Activated T-helper 17 cell treated with anti-CD3 and anti-CD28 coated beads, Interleukin-2, amount 50 U/mL, for 72 hours (primary cell): ENCODE results near the gene CX3CR1. TPM values are rescaled to one million over a fixed set of nuclear protein-coding genes. Genes with fewer than 3 reads are reported as not detected.

ENCODE experiments used
- ATAC-seq: fragments of 150-1000 bp; cut with Tn5 transposase; replicated peaks from 2 replicates; pipeline ENCODE4 v1.10.0; 2021; ENCODE audit warnings: mild to moderate bottlenecking, moderate library complexity
- H3K27ac Mint-ChIP-seq: one replicate; pipeline ENCODE4 v1.8.0; 2022; ENCODE audit warnings: mixed read lengths
- H3K27me3 Mint-ChIP-seq: one replicate; pipeline ENCODE4 v1.8.0; 2022; ENCODE audit warnings: mixed read lengths
- H3K36me3 Mint-ChIP-seq: one replicate; pipeline ENCODE4 v1.8.0; 2022; ENCODE audit warnings: low read depth, mild to moderate bottlenecking, mixed read lengths
- H3K4me1 Mint-ChIP-seq: one replicate; pipeline ENCODE4 v1.8.0; 2022; ENCODE audit warnings: mixed read lengths
- H3K4me3 Mint-ChIP-seq: one replicate; pipeline ENCODE4 v1.8.0; 2022; ENCODE audit warnings: mild to moderate bottlenecking, mixed read lengths
- H3K9me3 Mint-ChIP-seq: one replicate; pipeline ENCODE4 v1.8.0; 2022; ENCODE audit warnings: mixed read lengths
- total RNA-seq, 2 donors: library from RNA; stranded (reverse); gene quantifications; one replicate each; pipeline ENCODE4 v1.2.3, GENCODE V29; 2022

The CX3CR1 gene
- total RNA-seq, 2 donors from 2014 or later = 0.13 to 0.37 TPM

GRCh38 chr3:39302178-39302577 is 22.3 kb upstream of the CX3CR1 start:
- Mint-ChIP-seq H3K36me3 (no peaks in the 10 kb centered on the region), H3K27me3 (peaks cover 25% of the 10 kb centered on the region), H3K27ac (no peak overlapping the region), H3K9me3 (peaks cover 25% of the 10 kb centered on the region), H3K4me3 (no peak overlapping the region), H3K4me1 (no peaks in the 10 kb centered on the region)
- ATAC-seq = no peak

- no peaks in the 10 kb centered on the region for H3K36me3 Mint-ChIP-seq
- peaks cover 20% of the 10 kb centered on the region for H3K9me3 Mint-ChIP-seq
- H3K4me1 Mint-ChIP-seq = no peaks in the 10 kb centered on the region
- H3K27ac Mint-ChIP-seq = no peak overlapping the region
- peaks cover 12% of the 10 kb centered on the region for H3K27me3 Mint-ChIP-seq
- no peak for ATAC-seq
- H3K4me3 Mint-ChIP-seq = no peak overlapping the region
These were observed 19.4 kb upstream of the CX3CR1 start for GRCh38 chr3:39299279-39299678.

GRCh38 chr3:39296197-39297077 is 16.6 kb upstream of the CX3CR1 start:
- Mint-ChIP-seq H3K4me3 (no peak overlapping the region), H3K4me1 (no peaks in the 10 kb centered on the region), H3K27ac (no peak overlapping the region), H3K36me3 (no peaks in the 10 kb centered on the region), H3K9me3 (peaks cover 12% of the 10 kb centered on the region), H3K27me3 (peaks cover 3% of the 10 kb centered on the region)
- ATAC-seq = no peak

- Mint-ChIP-seq H3K27me3 (no peaks in the 10 kb centered on the region), H3K27ac (no peak overlapping the region), H3K36me3 (no peaks in the 10 kb centered on the region), H3K4me3 (no peak overlapping the region), H3K4me1 (no peaks in the 10 kb centered on the region), H3K9me3 (peaks cover 8% of the 10 kb centered on the region)
- peak; percentile 84 for ATAC-seq
These were observed 15.4 kb upstream of the CX3CR1 start for GRCh38 chr3:39295184-39295775.

GRCh38 chr3:39294446-39295183 is 14.8 kb upstream of the CX3CR1 start:
- Mint-ChIP-seq H3K9me3 (peaks cover 8% of the 10 kb centered on the region), H3K4me3 (no peak overlapping the region), H3K36me3 (no peaks in the 10 kb centered on the region), H3K27ac (no peak overlapping the region), H3K27me3 (no peaks in the 10 kb centered on the region), H3K4me1 (peaks cover 5% of the 10 kb centered on the region)
- no peak for ATAC-seq

GRCh38 chr3:39292961-39293360 is 13.1 kb upstream of the CX3CR1 start:
- Mint-ChIP-seq H3K9me3 (no peaks in the 10 kb centered on the region), H3K4me3 (no peak overlapping the region), H3K36me3 (no peaks in the 10 kb centered on the region), H3K4me1 (peaks cover 10% of the 10 kb centered on the region), H3K27me3 (no peaks in the 10 kb centered on the region), H3K27ac (no peak overlapping the region)
- no peak for ATAC-seq

- Mint-ChIP-seq H3K27ac (peak overlapping the region; percentile 18), H3K9me3 (no peaks in the 10 kb centered on the region), H3K4me3 (no peak overlapping the region), H3K36me3 (no peaks in the 10 kb centered on the region), H3K27me3 (no peaks in the 10 kb centered on the region), H3K4me1 (peaks cover 10% of the 10 kb centered on the region)
- ATAC-seq = peak; percentile 20
These were observed 12.1 kb upstream of the CX3CR1 start for GRCh38 chr3:39291903-39292329.

GRCh38 chr3:39290255-39290654 is 10.4 kb upstream of the CX3CR1 start:
- Mint-ChIP-seq H3K27me3 (no peaks in the 10 kb centered on the region), H3K4me1 (peaks cover 10% of the 10 kb centered on the region), H3K36me3 (no peaks in the 10 kb centered on the region), H3K4me3 (no peak overlapping the region), H3K9me3 (no peaks in the 10 kb centered on the region), H3K27ac (peak overlapping the region; percentile 63)
- ATAC-seq = no peak

- Mint-ChIP-seq H3K36me3 (no peaks in the 10 kb centered on the region), H3K27me3 (no peaks in the 10 kb centered on the region), H3K9me3 (no peaks in the 10 kb centered on the region), H3K27ac (peak overlapping the region; percentile 63), H3K4me3 (no peak overlapping the region), H3K4me1 (peaks cover 16% of the 10 kb centered on the region)
- no peak for ATAC-seq
These were observed 9.3 kb upstream of the CX3CR1 start for GRCh38 chr3:39289107-39289506.

- ATAC-seq = peak; percentile 96
- Mint-ChIP-seq H3K9me3 (no peaks in the 10 kb centered on the region), H3K4me3 (no peak overlapping the region), H3K36me3 (no peaks in the 10 kb centered on the region), H3K4me1 (peaks cover 16% of the 10 kb centered on the region), H3K27me3 (no peaks in the 10 kb centered on the region), H3K27ac (peak overlapping the region; percentile 79)
These were observed 8.5 kb upstream of the CX3CR1 start for GRCh38 chr3:39288300-39288808.

- no peak overlapping the region for H3K4me3 Mint-ChIP-seq
- H3K27me3 Mint-ChIP-seq = no peaks in the 10 kb centered on the region
- no peaks in the 10 kb centered on the region for H3K9me3 Mint-ChIP-seq
- H3K4me1 Mint-ChIP-seq = peaks cover 16% of the 10 kb centered on the region
- ATAC-seq = peak; percentile 11
- peak overlapping the region; percentile 79 for H3K27ac Mint-ChIP-seq
- no peaks in the 10 kb centered on the region for H3K36me3 Mint-ChIP-seq
These were observed 7.7 kb upstream of the CX3CR1 start for GRCh38 chr3:39287216-39288164.

GRCh38 chr3:39286771-39287170 is 6.9 kb upstream of the CX3CR1 start:
- peaks cover 16% of the 10 kb centered on the region for H3K4me1 Mint-ChIP-seq
- no peaks in the 10 kb centered on the region for H3K9me3 Mint-ChIP-seq
- H3K27me3 Mint-ChIP-seq = no peaks in the 10 kb centered on the region
- no peaks in the 10 kb centered on the region for H3K36me3 Mint-ChIP-seq
- ATAC-seq = no peak
- no peak overlapping the region for H3K4me3 Mint-ChIP-seq
- H3K27ac Mint-ChIP-seq = no peak overlapping the region

GRCh38 chr3:39285332-39285731 is 5.5 kb upstream of the CX3CR1 start:
- no peaks in the 10 kb centered on the region for H3K27me3 Mint-ChIP-seq
- no peak for ATAC-seq

More at GRCh38 chr3:39285332-39285731, 5.5 kb upstream of the CX3CR1 start:
- no peaks in the 10 kb centered on the region for H3K9me3 Mint-ChIP-seq
- no peaks in the 10 kb centered on the region for H3K36me3 Mint-ChIP-seq
- H3K4me1 Mint-ChIP-seq = peaks cover 23% of the 10 kb centered on the region
- no peak overlapping the region for H3K4me3 Mint-ChIP-seq
- H3K27ac Mint-ChIP-seq = no peak overlapping the region
